Calu3 (cell line): ENCODE data around the gene BIRC7. TPM values are rescaled to one million over a fixed set of nuclear protein-coding genes. Genes with fewer than 3 reads are reported as not detected.

ENCODE experiments used
- BruUV-seq: library from RNA; stranded (reverse); fragments of 400-500 nt; replicated peaks from 2 replicates; lab custom pipeline; 2021; lab: Mats Ljungman, UMichigan
- CTCF ChIA-PET: fragments of 300-600 bp; sonication (Branson Sonifier 250); formaldehyde crosslinking; loops from one replicate; lab custom pipeline; 2022; ENCODE audit warnings: antibody characterized with exemption; lab: Charles Lee
- DNase-seq: peaks from one replicate; pipeline ENCODE4 v3.0.0; 2022
- H3K27ac Mint-ChIP-seq: one replicate; pipeline ENCODE4 v1.8.0; 2022; ENCODE audit warnings: mixed read lengths; ENCODE audit not compliant: unreplicated experiment
- H3K27me3 Mint-ChIP-seq: one replicate; pipeline ENCODE4 v1.8.0; 2022; ENCODE audit warnings: mixed read lengths; ENCODE audit not compliant: unreplicated experiment
- H3K36me3 Mint-ChIP-seq: one replicate; pipeline ENCODE4 v1.8.0; 2022; ENCODE audit warnings: mild to moderate bottlenecking, moderate library complexity, mixed read lengths; ENCODE audit not compliant: insufficient read depth, unreplicated experiment
- H3K4me1 Mint-ChIP-seq: one replicate; pipeline ENCODE4 v1.8.0; 2022; ENCODE audit warnings: mild to moderate bottlenecking, low read depth, mixed read lengths; ENCODE audit not compliant: unreplicated experiment
- H3K4me3 Mint-ChIP-seq: one replicate; pipeline ENCODE4 v1.8.0; 2022; ENCODE audit warnings: mild to moderate bottlenecking, low read depth, moderate library complexity, mixed read lengths; ENCODE audit not compliant: unreplicated experiment
- H3K9me3 Mint-ChIP-seq: one replicate; pipeline ENCODE4 v1.8.0; 2022; ENCODE audit warnings: low read depth, mixed read lengths; ENCODE audit not compliant: unreplicated experiment
- intact Hi-C: fragments of 100-400 bp; cut with micrococcal nuclease; formaldehyde crosslinking; loops from one replicate; pipeline ENCODE4 v1.10.0; 2022; ENCODE audit not compliant: unreplicated experiment
- total RNA-seq: library from RNA; stranded (reverse); gene quantifications from 2 replicates; pipeline ENCODE4 v1.2.3, GENCODE V29; 2022
- TF ChIP-seq, protein P1 (sequence below): fragments of 200-600 bp; IDR thresholded peaks from one replicate; pipeline ENCODE4 v1.8.0; 2022; ENCODE audit warnings: antibody characterized with exemption; ENCODE audit not compliant: unreplicated experiment

BIRC7 gene
- total RNA-seq, 1 experiment from 2014 or later = 0.26 TPM

DNA sequence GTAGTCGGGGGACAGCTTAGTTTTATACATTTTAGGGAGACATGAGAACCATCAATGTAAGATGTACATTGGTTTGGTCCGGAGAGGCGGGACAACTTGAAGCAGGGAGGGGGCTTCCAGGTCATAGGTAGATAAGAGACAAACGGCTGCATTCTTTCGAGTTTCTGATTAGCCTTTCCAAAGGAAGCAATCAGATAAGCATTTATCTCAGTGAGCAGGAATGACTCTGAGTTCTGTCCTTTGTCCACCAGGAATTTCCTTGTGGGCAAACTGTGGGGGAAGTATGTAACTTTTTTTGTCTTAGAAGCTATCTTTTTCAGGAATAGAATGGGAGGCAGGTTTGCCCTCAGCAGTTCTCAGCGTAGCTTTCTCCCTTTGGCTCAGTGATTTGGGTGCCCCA lies 21.2 kb upstream of the BIRC7 start:
- H3K36me3 Mint-ChIP-seq = peaks cover 73% of the 10 kb centered on the region
- intact Hi-C loops = no loop called here
- TSS peak; percentile 42 for BruUV-seq
- CTCF ChIA-PET = interaction anchor here (0.6 to 1.8 kb wide), 8 partner anchors 8 to 168 kb away, joined by 3 to 17 read pairs (median 5); no protein-coding TSS in a partner anchor
- no peaks in the 10 kb centered on the region for H3K9me3 Mint-ChIP-seq
- peaks cover 2% of the 10 kb centered on the region for H3K27me3 Mint-ChIP-seq
- H3K27ac Mint-ChIP-seq = peak overlapping the region; percentile 73
- no peak for DNase-seq
- peaks cover 51% of the 10 kb centered on the region for H3K4me1 Mint-ChIP-seq
- TF ChIP-seq, protein P1, sequence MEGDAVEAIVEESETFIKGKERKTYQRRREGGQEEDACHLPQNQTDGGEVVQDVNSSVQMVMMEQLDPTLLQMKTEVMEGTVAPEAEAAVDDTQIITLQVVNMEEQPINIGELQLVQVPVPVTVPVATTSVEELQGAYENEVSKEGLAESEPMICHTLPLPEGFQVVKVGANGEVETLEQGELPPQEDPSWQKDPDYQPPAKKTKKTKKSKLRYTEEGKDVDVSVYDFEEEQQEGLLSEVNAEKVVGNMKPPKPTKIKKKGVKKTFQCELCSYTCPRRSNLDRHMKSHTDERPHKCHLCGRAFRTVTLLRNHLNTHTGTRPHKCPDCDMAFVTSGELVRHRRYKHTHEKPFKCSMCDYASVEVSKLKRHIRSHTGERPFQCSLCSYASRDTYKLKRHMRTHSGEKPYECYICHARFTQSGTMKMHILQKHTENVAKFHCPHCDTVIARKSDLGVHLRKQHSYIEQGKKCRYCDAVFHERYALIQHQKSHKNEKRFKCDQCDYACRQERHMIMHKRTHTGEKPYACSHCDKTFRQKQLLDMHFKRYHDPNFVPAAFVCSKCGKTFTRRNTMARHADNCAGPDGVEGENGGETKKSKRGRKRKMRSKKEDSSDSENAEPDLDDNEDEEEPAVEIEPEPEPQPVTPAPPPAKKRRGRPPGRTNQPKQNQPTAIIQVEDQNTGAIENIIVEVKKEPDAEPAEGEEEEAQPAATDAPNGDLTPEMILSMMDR = no peak
- H3K4me3 Mint-ChIP-seq = peak overlapping the region; percentile 93

DNA sequence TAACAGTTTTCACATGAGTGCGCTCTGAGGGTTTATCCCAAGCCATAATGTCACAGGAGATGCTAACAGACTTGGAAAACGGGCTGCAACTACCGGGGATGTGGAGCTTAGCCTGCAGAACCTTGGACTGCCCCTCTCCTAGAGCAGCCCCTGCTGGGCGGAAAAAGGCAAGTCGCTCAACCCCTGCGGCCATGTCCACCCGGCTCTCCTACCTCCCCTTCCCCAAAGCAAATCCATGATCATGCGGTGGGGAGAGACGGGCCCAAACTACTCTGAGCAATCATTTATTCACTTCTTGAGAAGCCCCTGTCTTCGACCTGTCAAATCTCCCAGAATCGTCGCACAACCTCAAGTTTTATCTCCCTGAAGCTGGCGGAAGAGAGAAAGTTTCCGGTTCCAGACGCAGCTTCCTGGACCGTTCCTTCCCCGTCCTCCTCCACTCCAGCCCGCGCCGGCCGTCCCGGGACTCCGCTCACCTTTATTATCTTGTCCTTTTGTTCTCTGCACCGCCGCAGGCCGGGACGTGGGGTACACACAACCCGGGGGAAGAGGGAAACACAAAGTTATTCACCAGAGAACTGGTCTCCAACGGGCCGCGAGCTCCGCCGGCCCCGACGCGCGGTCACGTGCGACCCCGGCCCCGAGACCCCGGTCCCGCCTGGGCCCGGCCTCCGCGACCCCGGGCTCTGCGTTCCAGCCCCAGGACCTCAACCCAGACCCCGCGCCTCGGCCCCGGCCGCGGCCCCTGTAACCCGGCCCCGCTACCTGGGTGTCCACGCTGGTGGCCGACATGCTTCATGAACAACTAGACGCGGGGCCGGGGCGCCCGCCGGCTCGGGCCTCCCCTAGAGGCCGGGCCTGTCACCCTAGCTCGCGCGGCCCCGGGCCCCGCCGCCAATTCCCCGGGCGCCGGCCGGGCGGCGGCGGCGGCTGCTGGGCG lies 20.3 kb upstream of the BIRC7 start:
- peaks cover 51% of the 10 kb centered on the region for H3K4me1 Mint-ChIP-seq
- peak; percentile 75 for DNase-seq
- CTCF ChIA-PET = interaction anchor here (0.6 to 1.8 kb wide), 9 partner anchors 9 to 243 kb away, joined by 3 to 17 read pairs (median 5); no protein-coding TSS in a partner anchor
- intact Hi-C loops = no loop called here
- H3K9me3 Mint-ChIP-seq = no peaks in the 10 kb centered on the region
- H3K4me3 Mint-ChIP-seq = peak overlapping the region; percentile 93
- TF ChIP-seq, protein P1 = no peak
- peak overlapping the region; percentile 73 for H3K27ac Mint-ChIP-seq
- no TSS peak for BruUV-seq
- H3K36me3 Mint-ChIP-seq = peaks cover 68% of the 10 kb centered on the region
- peaks cover 10% of the 10 kb centered on the region for H3K27me3 Mint-ChIP-seq

DNA sequence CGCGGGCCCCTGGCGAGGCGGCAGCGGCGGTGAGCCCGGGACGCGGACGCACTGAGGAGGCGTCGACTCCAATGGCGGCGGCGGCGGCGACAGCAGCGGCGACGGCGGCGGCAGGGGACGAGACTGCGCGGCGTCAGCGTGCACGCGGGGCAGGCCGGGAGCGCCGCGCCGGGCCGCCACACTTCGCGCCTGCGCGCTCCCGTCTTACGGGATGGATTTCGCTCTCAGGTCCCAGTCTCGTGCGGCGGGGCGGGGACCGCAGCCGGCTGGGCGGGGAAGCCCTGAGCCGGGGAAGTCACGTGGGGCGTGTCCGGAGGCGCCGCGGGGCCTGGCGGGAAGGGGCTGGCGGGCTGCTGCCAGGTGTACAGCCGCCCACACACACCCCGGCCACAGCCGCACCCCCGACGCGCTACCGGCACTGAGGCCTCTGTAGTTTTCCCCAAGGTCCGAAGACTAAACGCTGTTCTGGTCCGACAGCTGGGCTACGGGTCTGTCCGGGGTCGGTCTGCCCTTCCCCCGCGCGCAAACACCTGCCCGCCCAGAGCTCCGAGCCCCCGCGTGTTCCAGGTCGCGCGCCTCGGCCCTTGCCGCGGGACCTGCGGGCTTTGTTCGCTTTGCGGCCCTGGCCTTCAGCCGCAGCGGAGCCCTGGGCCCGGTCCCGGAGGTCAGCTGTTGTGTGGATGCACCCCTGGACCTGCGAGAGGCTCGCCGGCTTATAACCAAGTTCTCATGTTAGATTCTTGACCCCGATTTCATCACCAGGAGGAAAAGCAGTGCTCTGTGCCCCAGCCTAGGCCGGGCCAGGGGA lies 19.5 kb upstream of the BIRC7 start, which contains the start of gene YTHDF1:
TSS of gene YTHDF1 (minus strand) at position 91 of the 808 bp plus-strand sequence. CDS start 239 bp downstream, outside the sequence.
- peaks cover 48% of the 10 kb centered on the region for H3K4me1 Mint-ChIP-seq
- intact Hi-C loops = no loop called here
- CTCF ChIA-PET = interaction anchor here (0.7 to 1.8 kb wide), 4 partner anchors 25 to 244 kb away, joined by 4 to 9 read pairs (median 6); no protein-coding TSS in a partner anchor
- no peaks in the 10 kb centered on the region for H3K9me3 Mint-ChIP-seq
- BruUV-seq = TSS peak; percentile 90
- peak; percentile 100 for DNase-seq
- peaks cover 19% of the 10 kb centered on the region for H3K27me3 Mint-ChIP-seq
- peak within 1 kb of the TSS; percentile 93 for H3K4me3 Mint-ChIP-seq
- H3K36me3 Mint-ChIP-seq = peaks cover 60% of the 10 kb centered on the region
- TF ChIP-seq, protein P1 = no peak
- H3K27ac Mint-ChIP-seq = peak within 1 kb of the TSS; percentile 73
